K562 (cell line): Measurements from ENCODE around the gene SIRT7. TPM values are rescaled to one million over a fixed set of nuclear protein-coding genes. Genes with fewer than 3 reads are reported as not detected.
A peak's percentile ranks its signal among the peaks of the same experiment; 100 is the strongest.

Source experiments
- ATAC-seq: fragments of 200-7000 bp; cut with Tn5 transposase; 3 replicates; pipeline ENCODE4 v1.9.1; 2020; ENCODE audit warnings: moderate library complexity
- BruUV-seq: library from RNA; stranded (reverse); fragments of 400-500 nt; replicated peaks from 2 replicates; lab custom pipeline; 2021; lab: Mats Ljungman, UMichigan
- CTCF ChIA-PET: fragments of 300-600 bp; formaldehyde crosslinking; extraction: SDS; loops from one replicate; lab custom pipeline; 2021; ENCODE audit warnings: low intra/inter-chr PET ratio; lab: Yijun Ruan, JAX
- POLR2A ChIA-PET: fragments of 300-600, 350-650 bp; sonication (Branson Sonifier 250); formaldehyde crosslinking; extraction: SDS; loops from one replicate; lab custom pipeline; 2021; ENCODE audit warnings: antibody characterized with exemption, inconsistent platforms; lab: Yijun Ruan, JAX
- DNase-seq, 4 experiments: peaks; one replicate each; pipeline versions ENCODE4 v3.0.0 to v3.0.0-alpha.2; 2011 to 2018; ENCODE audit warnings: low spot score in 3 of 4, mixed read lengths in 3 of 4; ENCODE audit errors: extremely low read depth in 1 of 4
- FAIRE-seq: peaks from 2 replicates; lab custom pipeline; 2011; peaks lifted over from hg19 to GRCh38; lab: Jason Lieb, UNC
- H2AFZ ChIP-seq: 2 replicates; pipeline ENCODE4 v1.6.0; 2011; ENCODE audit warnings: low read depth, low read length, control low read depth, inconsistent platforms
- H3K27ac ChIP-seq: fragments of 200-600 bp; 3 replicates; pipeline ENCODE4 v1.8.0; 2011; ENCODE audit warnings: low read depth, mild to moderate bottlenecking, control low read depth, inconsistent platforms, low read length, moderate library complexity, mixed read lengths; ENCODE audit errors: extremely low read depth
- H3K27me3 ChIP-seq, 2 experiments: fragments of 300-600 bp in 1 of 2; 2 replicates in 1 of 2; 3 replicates in 1 of 2; pipeline versions ENCODE4 v1.6.0 to v1.8.0; 2011; ENCODE audit warnings: inconsistent platforms in 2 of 2, low read length in 2 of 2, mild to moderate bottlenecking in 1 of 2, mixed read lengths in 1 of 2, moderate library complexity in 1 of 2; ENCODE audit not compliant: control insufficient read depth in 2 of 2, insufficient read depth in 2 of 2
- H3K36me3 ChIP-seq: fragments of 300-600 bp; 3 replicates; pipeline ENCODE4 v1.8.0; 2011; ENCODE audit warnings: mild to moderate bottlenecking, low read length, inconsistent platforms; ENCODE audit not compliant: control insufficient read depth, insufficient read depth
- H3K4me1 ChIP-seq, 2 experiments: fragments of 200-600 bp in 1 of 2; replicated peaks in 1 of 2; 2 replicates in 1 of 2; 3 replicates in 1 of 2; pipeline versions ENCODE4 v1.5.1 to v1.8.0; 2011; ENCODE audit warnings: inconsistent platforms in 2 of 2, low read length in 2 of 2, mild to moderate bottlenecking in 1 of 2, mixed read lengths in 1 of 2, moderate library complexity in 1 of 2; ENCODE audit not compliant: control insufficient read depth in 2 of 2, insufficient read depth in 2 of 2
- H3K4me2 ChIP-seq: 2 replicates; pipeline ENCODE4 v1.6.1; 2011; ENCODE audit warnings: low read length, control low read depth, inconsistent platforms, mixed read lengths; ENCODE audit not compliant: insufficient read depth
- H3K4me3 ChIP-seq: fragments of 200-600 bp; sonication (generic), shearing (Covaris generic); 2 replicates; pipeline ENCODE4 v1.5.1; 2016; ENCODE audit warnings: control low read depth, inconsistent platforms
- H3K79me2 ChIP-seq: fragments of 200-600 bp; 3 replicates; pipeline ENCODE4 v1.8.0; 2011; ENCODE audit warnings: low read length, inconsistent platforms; ENCODE audit not compliant: control insufficient read depth, insufficient read depth
- H3K9ac ChIP-seq, 2 experiments: 2 replicates each; pipeline versions ENCODE4 v1.6.0 to v1.6.1; 2011; ENCODE audit warnings: low read depth in 2 of 2, low read length in 2 of 2, control low read depth in 1 of 2, inconsistent platforms in 1 of 2, mild to moderate bottlenecking in 1 of 2, mixed read lengths in 1 of 2; ENCODE audit not compliant: insufficient read depth in 1 of 2
- H3K9me1 ChIP-seq: one replicate; pipeline ENCODE4 v1.6.0; 2011; ENCODE audit warnings: inconsistent platforms, mild to moderate bottlenecking, low read length, moderate library complexity; ENCODE audit not compliant: control insufficient read depth, insufficient read depth
- H3K9me3 ChIP-seq: replicated peaks from 2 replicates; pipeline ENCODE4 v1.5.1; 2011; ENCODE audit warnings: low read depth, low read length, inconsistent platforms; ENCODE audit not compliant: control insufficient read depth, insufficient read depth
- H4K20me1 ChIP-seq: replicated peaks from 2 replicates; pipeline ENCODE4 v1.6.1; 2011; ENCODE audit warnings: low read length, inconsistent platforms, mixed read lengths; ENCODE audit not compliant: control insufficient read depth, insufficient read depth
- PHF8 ChIP-seq: fragments of 200-600 bp; sonication (generic); IDR thresholded peaks from 2 replicates; pipeline ENCODE4 v1.6.1; 2012; ENCODE audit warnings: mixed run types, mild to moderate bottlenecking, inconsistent platforms, low read length, moderate library complexity, borderline replicate concordance
- POLR2A ChIP-seq: fragments of 450-650 bp; conservative IDR thresholded peaks from 2 replicates; pipeline ENCODE4 v1.6.1; 2016
- POLR2B ChIP-seq: fragments of 450-650 bp; IDR thresholded peaks from 2 replicates; pipeline ENCODE4 v1.6.1; 2018; ENCODE audit warnings: low read depth; ENCODE audit not compliant: partially characterized antibody
- POLR2G ChIP-seq: fragments of 200-400 bp; formaldehyde crosslinking; IDR thresholded peaks from 2 replicates; pipeline ENCODE4 v1.6.1; 2017; ENCODE audit warnings: low read depth, mild to moderate bottlenecking, antibody characterized with exemption, low read length, moderate library complexity
- RBFOX2 ChIP-seq: fragments of 200-400 bp; formaldehyde crosslinking; IDR thresholded peaks from 2 replicates; pipeline ENCODE4 v1.6.1; 2017; ENCODE audit warnings: low read depth, mild to moderate bottlenecking, low read length, moderate library complexity
- RBM22 ChIP-seq: fragments of 200-400 bp; formaldehyde crosslinking; IDR thresholded peaks from 2 replicates; pipeline ENCODE4 v1.6.1; 2018; ENCODE audit warnings: low read length, low read depth; ENCODE audit not compliant: poor library complexity, severe bottlenecking
- THRAP3 ChIP-seq: fragments of 450-650 bp; IDR thresholded peaks from 2 replicates; pipeline ENCODE4 v1.6.1; 2016; ENCODE audit warnings: mild to moderate bottlenecking, inconsistent platforms, borderline replicate concordance
- TRIM24 ChIP-seq, 2 experiments: fragments of 450-650 bp; IDR thresholded peaks; 2 replicates each; pipeline ENCODE4 v1.6.1; 2016
- ZNF79 ChIP-seq: fragments of 250-450 bp; sonication (Bioruptor Pico); IDR thresholded peaks from 2 replicates; pipeline ENCODE4 v1.4.0; 2020; ENCODE audit warnings: low read depth, mild to moderate bottlenecking, moderate library complexity
- WGBS: fragments of 100-300 bp; shearing (Covaris generic); methylation state at CpG from one replicate; pipeline ENCODE4 v1.1.6; 2016; ENCODE audit warnings: low coverage, mixed read lengths; ENCODE audit not compliant: insufficient coverage; ENCODE audit errors: missing lambda C conversion rate; 5-methylcytosine and 5-hydroxymethylcytosine counted together
- in situ Hi-C: fragments of 300-500 bp; cut with MboI; formaldehyde crosslinking; loops from 4 replicates; pipeline ENCODE4 v1.15.0; 2018; ENCODE audit warnings: inconsistent platforms, mixed read lengths
- intact Hi-C: fragments of 100-400 bp; cut with micrococcal nuclease; formaldehyde crosslinking; loops from 2 replicates; pipeline ENCODE4 v1.14.2; 2022
- polyA plus RNA-seq, 8 experiments: library from polyadenylated mRNA; depleted of rRNA in 4 of 8; stranded (reverse) in 5 of 8; unstranded in 3 of 8; fragments of >200 nt; fragmentation: Nextera tagmentation in 2 of 8; fragmentation: Illumina TruSeq in 1 of 8; extraction: Ambion mirVana in 2 of 8; extraction: Trizol in 1 of 8; gene quantifications; 2 replicates each; pipeline versions ENCODE4 v1.2.1 to v1.2.3, GENCODE V29; 2011 to 2014; ENCODE audit warnings: inconsistent platforms in 1 of 8, missing spikeins in 1 of 8
- total RNA-seq, 7 experiments: library from RNA; depleted of rRNA in 6 of 7; stranded (reverse); fragments of >200 nt in 6 of 7; fragmentation: Illumina TruSeq in 2 of 7; extraction: Trizol in 2 of 7; gene quantifications; 2 replicates each; pipeline versions ENCODE4 v1.2.1 to v1.2.3, GENCODE V29; 2011 to 2021; ENCODE audit warnings: low replicate concordance in 1 of 7
- TF ChIP-seq, protein P1 (sequence below), 3 experiments: fragments of 200-800 bp in 1 of 3; sonication (Bioruptor generic) in 1 of 3; sonication (generic) in 1 of 3; formaldehyde crosslinking in 1 of 3; IDR thresholded peaks; 2 replicates each; pipeline versions ENCODE4 v1.6.1 to v1.8.0; 2016 to 2022; ENCODE audit warnings: mild to moderate bottlenecking in 2 of 3, missing compliant biosample characterization in 2 of 3, missing genetic modification characterization in 2 of 3, missing genetic modification reagents in 1 of 3

Gene SIRT7
- total and polyA plus RNA-seq, 9 of the 15 experiments (the other 6 are each of a cell fraction or from before 2014, with no cell fraction given) = 1.6 to 54.8 (median 20.3) TPM

DNA sequence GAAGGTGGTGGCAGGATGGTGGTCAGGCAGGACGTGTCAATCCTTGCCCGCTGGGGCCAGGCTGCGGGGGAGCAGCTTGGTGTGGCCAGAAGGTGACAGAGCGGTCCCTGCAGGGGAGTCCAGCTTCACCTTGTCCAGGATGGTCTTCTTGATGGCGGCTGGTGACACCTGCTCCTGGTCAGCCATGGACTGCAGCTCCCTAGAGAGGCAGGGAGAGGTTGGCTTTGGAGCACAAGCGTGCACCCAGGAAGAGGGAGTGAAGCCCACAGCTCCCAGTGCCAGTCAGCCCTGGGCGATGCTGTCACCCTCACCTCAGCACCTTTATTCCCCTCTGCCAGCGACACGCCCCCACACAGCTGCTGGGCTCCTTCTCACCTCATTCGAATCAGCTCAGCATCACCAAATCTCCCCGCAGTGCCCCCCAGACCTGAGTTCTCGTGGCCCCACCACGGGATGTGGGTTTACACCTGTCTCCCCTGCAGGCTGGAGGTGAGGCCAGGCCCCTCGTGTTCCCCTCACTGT, 15.3 kb upstream of the SIRT7 start:
- no peak for FAIRE-seq
- 82% methylated on average over 13 of the region's 14 CpGs for WGBS

More for the DNA sequence above, 15.3 kb upstream of the SIRT7 start:
- peaks cover 13% of the 10 kb centered on the region for H3K9me1 ChIP-seq
- peaks cover 35% of the 10 kb centered on the region for H3K79me2 ChIP-seq
- peaks cover 7% of the 10 kb centered on the region for H4K20me1 ChIP-seq
- peak overlapping the region in 1 of 2 experiments; percentile 89; a peak in 2 of 4 replicates for H3K9ac ChIP-seq
- intact Hi-C loops = no loop called here
- no peak for DNase-seq
- no peak overlapping the region for H2AFZ ChIP-seq
- no peaks in the 10 kb centered on the region for H3K27me3 ChIP-seq
- no peak overlapping the region for H3K4me2 ChIP-seq
- POLR2A ChIA-PET = interaction anchor here (0.6 to 1.5 kb wide), 6 partner anchors 8 to 586 kb away, joined by 3 to 4 read pairs (median 3); no protein-coding TSS in a partner anchor
- H3K4me1 ChIP-seq = peaks cover 39 to 99% of the 10 kb centered on the region in 2 experiments
- no peak overlapping the region for H3K4me3 ChIP-seq
- TF ChIP-seq POLR2B (peak; percentile 23), POLR2A (peak; percentile 33; the same call in 1 of the 2 replicates), RBM22 (peak; percentile 30), ZNF79 (CRISPR knock-in tag) (no peak), RBFOX2 (peak; percentile 51; the same call in 1 of the 2 replicates), PHF8 (0 out of 2 replicates have a peak, but pooled peaks have one; percentile 8), TRIM24 (IDR thresholded peaks at IDR 0.05) (no peak), POLR2G (peak; percentile 76), THRAP3 (no peak)
- TF ChIP-seq, protein P1, sequence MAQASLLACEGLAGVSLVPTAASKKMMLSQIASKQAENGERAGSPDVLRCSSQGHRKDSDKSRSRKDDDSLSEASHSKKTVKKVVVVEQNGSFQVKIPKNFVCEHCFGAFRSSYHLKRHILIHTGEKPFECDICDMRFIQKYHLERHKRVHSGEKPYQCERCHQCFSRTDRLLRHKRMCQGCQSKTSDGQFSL (CRISPR knock-in tag; IDR thresholded peaks at IDR 0.05) = 0 out of 2 replicates have a peak, but pooled peaks have one; percentile 45
- TF ChIP-seq, protein P1 (tag; IDR thresholded peaks at IDR 0.05) = no peak
- H3K9me3 ChIP-seq = no peaks in the 10 kb centered on the region
- no peak for ATAC-seq
- BruUV-seq = no TSS peak
- no peak overlapping the region for H3K27ac ChIP-seq
- in situ Hi-C loops = no loop called here
- CTCF ChIA-PET = no interaction called here
- peaks cover 36% of the 10 kb centered on the region; the same call in 2 of the 3 replicates for H3K36me3 ChIP-seq
